ENCODE data around the gene SLC9B1. TPM values are rescaled to one million over a fixed set of nuclear protein-coding genes. Genes with fewer than 3 reads are reported as not detected.

Gene SLC9B1
- total and polyA plus RNA-seq, 2 of the 13 experiments (the other 11 are each of a cell fraction or from before 2014, with no cell fraction given): 0.17 to 0.20 TPM

DNA sequence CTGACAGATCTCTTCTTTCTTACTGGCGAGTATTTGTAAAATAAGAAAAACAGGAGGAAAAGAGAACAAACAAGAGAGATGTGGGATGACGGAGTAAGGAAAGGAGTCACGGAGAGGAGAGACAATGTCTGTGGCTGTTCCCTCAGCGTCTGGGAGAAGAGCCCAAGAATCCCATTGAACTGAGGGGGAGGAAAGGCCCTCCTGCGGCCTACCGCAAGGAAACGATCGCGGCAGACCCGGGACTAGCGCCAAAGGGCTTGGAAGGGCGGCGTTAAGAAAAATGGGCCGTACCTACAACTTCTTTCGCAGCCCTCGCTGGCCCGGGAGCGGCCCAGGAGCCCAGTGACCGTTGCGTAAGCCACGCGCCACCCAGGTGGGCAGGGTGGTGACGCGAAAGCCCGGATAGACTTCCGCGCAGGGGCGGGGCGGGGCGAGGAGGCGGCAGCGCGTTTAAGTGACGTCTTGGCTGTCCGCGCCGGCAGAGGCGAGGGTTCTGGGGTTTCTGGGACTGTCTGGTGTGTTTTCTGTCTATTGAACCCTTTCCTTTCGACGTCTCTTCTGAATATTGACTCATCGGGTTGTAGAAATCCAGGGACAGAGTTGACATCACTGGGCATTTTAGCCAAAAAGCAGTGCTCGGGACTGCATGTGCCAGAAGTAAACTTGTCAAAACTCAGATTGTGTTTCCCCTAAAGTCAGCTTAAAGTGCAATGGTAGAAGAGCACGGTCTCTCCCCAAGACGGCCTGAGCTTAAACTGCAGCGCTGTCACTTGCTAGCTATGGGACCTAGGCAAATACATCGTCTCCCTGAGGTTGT is at the start of gene SLC9B1 (continued):
- TF ChIP-seq, protein P1, sequence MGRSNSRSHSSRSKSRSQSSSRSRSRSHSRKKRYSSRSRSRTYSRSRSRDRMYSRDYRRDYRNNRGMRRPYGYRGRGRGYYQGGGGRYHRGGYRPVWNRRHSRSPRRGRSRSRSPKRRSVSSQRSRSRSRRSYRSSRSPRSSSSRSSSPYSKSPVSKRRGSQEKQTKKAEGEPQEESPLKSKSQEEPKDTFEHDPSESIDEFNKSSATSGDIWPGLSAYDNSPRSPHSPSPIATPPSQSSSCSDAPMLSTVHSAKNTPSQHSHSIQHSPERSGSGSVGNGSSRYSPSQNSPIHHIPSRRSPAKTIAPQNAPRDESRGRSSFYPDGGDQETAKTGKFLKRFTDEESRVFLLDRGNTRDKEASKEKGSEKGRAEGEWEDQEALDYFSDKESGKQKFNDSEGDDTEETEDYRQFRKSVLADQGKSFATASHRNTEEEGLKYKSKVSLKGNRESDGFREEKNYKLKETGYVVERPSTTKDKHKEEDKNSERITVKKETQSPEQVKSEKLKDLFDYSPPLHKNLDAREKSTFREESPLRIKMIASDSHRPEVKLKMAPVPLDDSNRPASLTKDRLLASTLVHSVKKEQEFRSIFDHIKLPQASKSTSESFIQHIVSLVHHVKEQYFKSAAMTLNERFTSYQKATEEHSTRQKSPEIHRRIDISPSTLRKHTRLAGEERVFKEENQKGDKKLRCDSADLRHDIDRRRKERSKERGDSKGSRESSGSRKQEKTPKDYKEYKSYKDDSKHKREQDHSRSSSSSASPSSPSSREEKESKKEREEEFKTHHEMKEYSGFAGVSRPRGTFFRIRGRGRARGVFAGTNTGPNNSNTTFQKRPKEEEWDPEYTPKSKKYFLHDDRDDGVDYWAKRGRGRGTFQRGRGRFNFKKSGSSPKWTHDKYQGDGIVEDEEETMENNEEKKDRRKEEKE (IDR thresholded peaks at IDR 0.05): no peak
- TF ChIP-seq ATM (IDR thresholded peaks at IDR 0.05; ENCODE audit: borderline replicate concordance) (no peak), ZNF260 (CRISPR knock-in tag; IDR thresholded peaks at IDR 0.05; ENCODE audit: borderline replicate concordance, low read depth) (no peak), ZSCAN25 (CRISPR knock-in tag; IDR thresholded peaks at IDR 0.05) (peak; percentile 97), ZBTB7A (CRISPR knock-in tag; IDR thresholded peaks at IDR 0.05) (peak; percentile 53; the same call in 1 of the 2 replicates), ZNF24 (IDR thresholded peaks at IDR 0.05) (no peak), ZNF569 (CRISPR knock-in tag; IDR thresholded peaks at IDR 0.05; ENCODE audit: borderline replicate concordance) (peak; percentile 81; the same call in 1 of the 2 replicates), SIX1 (CRISPR knock-in tag; IDR thresholded peaks at IDR 0.05; ENCODE audit: borderline replicate concordance) (no peak), GATAD1 (CRISPR knock-in tag; IDR thresholded peaks at IDR 0.05) (peak; percentile 89), ZNF878 (CRISPR knock-in tag; IDR thresholded peaks at IDR 0.05) (no peak), KDM6A (CRISPR knock-in tag; IDR thresholded peaks at IDR 0.05; ENCODE audit: low read depth) (no peak), MYC (CRISPR knock-in tag; IDR thresholded peaks at IDR 0.05; ENCODE audit: borderline replicate concordance) (peak; percentile 90; the same call in 1 of the 2 replicates), NFE2L1 (CRISPR knock-in tag; IDR thresholded peaks at IDR 0.05; ENCODE audit: borderline replicate concordance) (no peak), PHF20 (CRISPR knock-in tag; IDR thresholded peaks at IDR 0.05) (peak; percentile 93), SPEN (CRISPR knock-in tag; IDR thresholded peaks at IDR 0.05; ENCODE audit: low read depth) (peak; percentile 80), MTA3 (CRISPR knock-in tag; IDR thresholded peaks at IDR 0.05) (no peak), GTF3A (CRISPR knock-in tag; conservative IDR thresholded peaks at IDR 0.05) (no peak), MTF1 (CRISPR knock-in tag; IDR thresholded peaks at IDR 0.05) (no peak)
- TF ChIP-seq, protein P2, sequence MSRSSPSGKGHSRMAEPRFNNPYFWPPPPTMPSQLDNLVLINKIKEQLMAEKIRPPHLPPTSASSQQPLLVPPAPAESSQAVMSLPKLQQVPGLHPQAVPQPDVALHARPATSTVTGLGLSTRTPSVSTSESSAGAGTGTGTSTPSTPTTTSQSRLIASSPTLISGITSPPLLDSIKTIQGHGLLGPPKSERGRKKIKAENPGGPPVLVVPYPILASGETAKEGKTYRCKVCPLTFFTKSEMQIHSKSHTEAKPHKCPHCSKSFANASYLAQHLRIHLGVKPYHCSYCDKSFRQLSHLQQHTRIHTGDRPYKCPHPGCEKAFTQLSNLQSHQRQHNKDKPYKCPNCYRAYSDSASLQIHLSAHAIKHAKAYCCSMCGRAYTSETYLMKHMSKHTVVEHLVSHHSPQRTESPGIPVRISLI (CRISPR knock-in tag; IDR thresholded peaks at IDR 0.05; ENCODE audit: borderline replicate concordance): 0 out of 2 replicates have a peak, but pooled peaks have one; percentile 25
- TF ChIP-seq, protein P3, sequence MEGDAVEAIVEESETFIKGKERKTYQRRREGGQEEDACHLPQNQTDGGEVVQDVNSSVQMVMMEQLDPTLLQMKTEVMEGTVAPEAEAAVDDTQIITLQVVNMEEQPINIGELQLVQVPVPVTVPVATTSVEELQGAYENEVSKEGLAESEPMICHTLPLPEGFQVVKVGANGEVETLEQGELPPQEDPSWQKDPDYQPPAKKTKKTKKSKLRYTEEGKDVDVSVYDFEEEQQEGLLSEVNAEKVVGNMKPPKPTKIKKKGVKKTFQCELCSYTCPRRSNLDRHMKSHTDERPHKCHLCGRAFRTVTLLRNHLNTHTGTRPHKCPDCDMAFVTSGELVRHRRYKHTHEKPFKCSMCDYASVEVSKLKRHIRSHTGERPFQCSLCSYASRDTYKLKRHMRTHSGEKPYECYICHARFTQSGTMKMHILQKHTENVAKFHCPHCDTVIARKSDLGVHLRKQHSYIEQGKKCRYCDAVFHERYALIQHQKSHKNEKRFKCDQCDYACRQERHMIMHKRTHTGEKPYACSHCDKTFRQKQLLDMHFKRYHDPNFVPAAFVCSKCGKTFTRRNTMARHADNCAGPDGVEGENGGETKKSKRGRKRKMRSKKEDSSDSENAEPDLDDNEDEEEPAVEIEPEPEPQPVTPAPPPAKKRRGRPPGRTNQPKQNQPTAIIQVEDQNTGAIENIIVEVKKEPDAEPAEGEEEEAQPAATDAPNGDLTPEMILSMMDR (CRISPR knock-in tag; IDR thresholded peaks at IDR 0.05): peak; percentile 24; the same call in 1 of the 2 replicates
- TF ChIP-seq, protein P4, sequence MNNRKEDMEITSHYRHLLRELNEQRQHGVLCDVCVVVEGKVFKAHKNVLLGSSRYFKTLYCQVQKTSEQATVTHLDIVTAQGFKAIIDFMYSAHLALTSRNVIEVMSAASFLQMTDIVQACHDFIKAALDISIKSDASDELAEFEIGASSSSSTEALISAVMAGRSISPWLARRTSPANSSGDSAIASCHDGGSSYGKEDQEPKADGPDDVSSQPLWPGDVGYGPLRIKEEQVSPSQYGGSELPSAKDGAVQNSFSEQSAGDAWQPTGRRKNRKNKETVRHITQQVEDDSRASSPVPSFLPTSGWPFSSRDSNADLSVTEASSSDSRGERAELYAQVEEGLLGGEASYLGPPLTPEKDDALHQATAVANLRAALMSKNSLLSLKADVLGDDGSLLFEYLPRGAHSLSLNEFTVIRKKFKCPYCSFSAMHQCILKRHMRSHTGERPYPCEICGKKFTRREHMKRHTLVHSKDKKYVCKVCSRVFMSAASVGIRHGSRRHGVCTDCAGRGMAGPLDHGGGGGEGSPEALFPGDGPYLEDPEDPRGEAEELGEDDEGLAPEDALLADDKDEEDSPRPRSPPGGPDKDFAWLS (CRISPR knock-in tag; IDR thresholded peaks at IDR 0.05; ENCODE audit: borderline replicate concordance): no peak
